ENCODE measurements around the gene PIEZO2. TPM values are rescaled to one million over a fixed set of nuclear protein-coding genes. Genes with fewer than 3 reads are reported as not detected.

The PIEZO2 gene
- total RNA-seq, 1 experiment from 2014 or later: 0.11 TPM

GRCh38 chr18:11040359-11040758 lies 109.0 kb downstream of the PIEZO2 start:
- no peaks in the 10 kb centered on the region for H3K36me3 ChIP-seq (ENCODE audit: control insufficient read depth, insufficient read depth, low read length)
- ChIA-PET POLR2A (no interaction called here), CTCF (interaction anchor here (0.9 to 1.6 kb wide), 2 partner anchors 74 to 114 kb away, joined by 5 to 10 read pairs; no protein-coding TSS in a partner anchor)
- no peaks in the 10 kb centered on the region for H3K9me3 Mint-ChIP-seq (ENCODE audit: unreplicated experiment)
- H3K4me3 ChIP-seq (ENCODE audit: low read depth, low read length): no peak overlapping the region
- intact Hi-C loops (cut with micrococcal nuclease; ENCODE audit: unreplicated experiment): loop anchor here (1.0 to 5.0 kb wide), 2 partner anchors 189 to 253 kb away; no protein-coding TSS in a partner anchor
- no peaks in the 10 kb centered on the region for H3K9me3 ChIP-seq
- no peak overlapping the region for H3K4me3 Mint-ChIP-seq (ENCODE audit: unreplicated experiment)
- no peaks in the 10 kb centered on the region for H3K27me3 ChIP-seq (replicated peaks; ENCODE audit: control insufficient read depth, insufficient read depth, low read length)
- no peaks in the 10 kb centered on the region for H3K27me3 Mint-ChIP-seq (ENCODE audit: insufficient read depth, unreplicated experiment)
- BruUV-seq (replicated peaks): no TSS peak
- no peak overlapping the region for H3K27ac Mint-ChIP-seq (ENCODE audit: unreplicated experiment)
- no peaks in the 10 kb centered on the region for H3K36me3 Mint-ChIP-seq (ENCODE audit: insufficient read depth, unreplicated experiment)
- H3K4me1 ChIP-seq: no peaks in the 10 kb centered on the region
- no peaks in the 10 kb centered on the region for H3K4me1 Mint-ChIP-seq (ENCODE audit: low read depth, unreplicated experiment)
- DNase-seq: no peak
- TF ChIP-seq, protein P1, sequence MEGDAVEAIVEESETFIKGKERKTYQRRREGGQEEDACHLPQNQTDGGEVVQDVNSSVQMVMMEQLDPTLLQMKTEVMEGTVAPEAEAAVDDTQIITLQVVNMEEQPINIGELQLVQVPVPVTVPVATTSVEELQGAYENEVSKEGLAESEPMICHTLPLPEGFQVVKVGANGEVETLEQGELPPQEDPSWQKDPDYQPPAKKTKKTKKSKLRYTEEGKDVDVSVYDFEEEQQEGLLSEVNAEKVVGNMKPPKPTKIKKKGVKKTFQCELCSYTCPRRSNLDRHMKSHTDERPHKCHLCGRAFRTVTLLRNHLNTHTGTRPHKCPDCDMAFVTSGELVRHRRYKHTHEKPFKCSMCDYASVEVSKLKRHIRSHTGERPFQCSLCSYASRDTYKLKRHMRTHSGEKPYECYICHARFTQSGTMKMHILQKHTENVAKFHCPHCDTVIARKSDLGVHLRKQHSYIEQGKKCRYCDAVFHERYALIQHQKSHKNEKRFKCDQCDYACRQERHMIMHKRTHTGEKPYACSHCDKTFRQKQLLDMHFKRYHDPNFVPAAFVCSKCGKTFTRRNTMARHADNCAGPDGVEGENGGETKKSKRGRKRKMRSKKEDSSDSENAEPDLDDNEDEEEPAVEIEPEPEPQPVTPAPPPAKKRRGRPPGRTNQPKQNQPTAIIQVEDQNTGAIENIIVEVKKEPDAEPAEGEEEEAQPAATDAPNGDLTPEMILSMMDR (IDR thresholded peaks at IDR 0.05; ENCODE audit: insufficient read depth in 1 of 2, low read depth in 1 of 2, low read length in 1 of 2, severe bottlenecking in 1 of 2, unreplicated experiment in 1 of 2): no peak

DNA sequence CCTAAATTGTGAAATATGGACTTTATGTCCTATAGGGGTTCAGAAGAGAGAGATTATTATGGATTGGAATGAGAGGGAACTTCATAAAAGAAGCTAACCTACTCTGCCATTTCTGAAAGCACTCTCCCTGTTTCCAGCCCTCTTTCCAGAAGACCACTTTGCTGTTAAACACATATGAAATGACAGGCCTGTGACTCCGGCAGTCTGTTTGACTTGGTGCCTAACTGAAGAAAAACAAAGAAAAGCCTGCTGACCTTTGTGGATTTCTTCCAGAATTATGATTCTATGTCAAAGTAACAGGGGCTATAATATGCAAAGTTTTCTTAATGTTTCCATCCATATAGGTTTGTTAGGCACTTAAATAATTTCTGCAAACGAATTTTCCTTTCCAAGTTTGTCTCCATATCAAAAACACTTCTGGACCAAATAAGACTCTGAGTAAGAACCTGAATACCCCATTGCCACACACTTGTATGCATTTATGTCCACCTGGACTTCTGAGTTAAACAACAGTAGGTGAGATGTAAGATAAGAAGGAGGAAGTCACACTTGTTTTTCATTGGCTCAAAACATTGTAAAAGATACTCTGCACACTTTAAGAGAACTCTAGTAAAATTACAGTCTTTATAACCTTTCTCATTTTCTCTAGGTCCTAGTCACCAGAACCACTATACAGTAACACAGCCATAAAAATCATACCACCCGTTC lies 111.7 kb downstream of the PIEZO2 start:
- Mint-ChIP-seq H3K4me3 (ENCODE audit: unreplicated experiment) (no peak overlapping the region), H3K27ac (ENCODE audit: unreplicated experiment) (no peak overlapping the region), H3K27me3 (ENCODE audit: insufficient read depth, unreplicated experiment) (no peaks in the 10 kb centered on the region), H3K36me3 (ENCODE audit: insufficient read depth, unreplicated experiment) (no peaks in the 10 kb centered on the region), H3K9me3 (ENCODE audit: unreplicated experiment) (no peaks in the 10 kb centered on the region), H3K4me1 (ENCODE audit: low read depth, unreplicated experiment) (no peaks in the 10 kb centered on the region)
- intact Hi-C loops (cut with micrococcal nuclease; ENCODE audit: unreplicated experiment): no loop called here
- no peak for DNase-seq
- no peaks in the 10 kb centered on the region for H3K36me3 ChIP-seq (ENCODE audit: control insufficient read depth, insufficient read depth, low read length)
- H3K27me3 ChIP-seq (replicated peaks; ENCODE audit: control insufficient read depth, insufficient read depth, low read length): no peaks in the 10 kb centered on the region; the same call in 1 of the 2 replicates
- H3K4me3 ChIP-seq (ENCODE audit: low read depth, low read length): no peak overlapping the region
- ChIA-PET POLR2A (no interaction called here), CTCF (no interaction called here)
- TF ChIP-seq, protein P1 (IDR thresholded peaks at IDR 0.05; ENCODE audit: insufficient read depth in 1 of 2, low read depth in 1 of 2, low read length in 1 of 2, severe bottlenecking in 1 of 2, unreplicated experiment in 1 of 2): no peak
- H3K9me3 ChIP-seq: no peaks in the 10 kb centered on the region
- BruUV-seq (replicated peaks): no TSS peak
- no peaks in the 10 kb centered on the region for H3K4me1 ChIP-seq

DNA sequence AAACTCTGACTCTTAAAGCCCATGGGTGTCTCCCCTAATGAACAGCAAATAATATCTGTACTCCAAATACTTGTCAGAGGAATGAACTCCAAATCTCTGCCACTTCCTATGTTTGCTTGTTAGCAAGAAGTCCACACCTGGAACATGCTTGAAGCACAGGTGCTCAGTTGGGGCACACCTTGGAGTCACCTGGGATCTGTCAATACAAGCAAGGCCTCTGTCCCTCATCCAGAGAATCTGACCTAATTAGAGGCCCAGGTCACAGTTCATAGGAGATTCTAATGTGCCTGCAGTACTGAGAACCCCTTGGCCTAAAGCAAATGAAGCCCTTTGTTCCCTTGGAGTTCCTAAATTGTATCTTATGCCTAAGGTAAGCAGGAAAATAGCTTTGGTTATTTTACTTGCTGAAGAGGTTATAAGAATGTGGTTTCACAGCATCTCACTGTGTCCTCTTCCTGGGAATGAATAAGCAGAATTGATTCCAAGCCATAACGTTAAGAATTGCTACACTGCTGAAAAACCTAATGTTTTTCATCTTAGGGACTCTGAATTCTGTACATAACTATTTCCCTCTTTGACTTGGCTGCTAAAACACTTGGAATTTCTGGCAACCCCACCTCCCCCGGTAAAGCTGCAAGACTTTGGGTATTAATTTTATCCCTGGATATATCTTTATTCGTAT lies 113.4 kb downstream of the PIEZO2 start:
- ChIA-PET CTCF (no interaction called here), POLR2A (no interaction called here)
- no peaks in the 10 kb centered on the region for H3K4me1 ChIP-seq
- Mint-ChIP-seq H3K9me3 (ENCODE audit: unreplicated experiment) (no peaks in the 10 kb centered on the region), H3K36me3 (ENCODE audit: insufficient read depth, unreplicated experiment) (no peaks in the 10 kb centered on the region), H3K4me3 (ENCODE audit: unreplicated experiment) (no peak overlapping the region), H3K27ac (ENCODE audit: unreplicated experiment) (no peak overlapping the region), H3K4me1 (ENCODE audit: low read depth, unreplicated experiment) (no peaks in the 10 kb centered on the region), H3K27me3 (ENCODE audit: insufficient read depth, unreplicated experiment) (no peaks in the 10 kb centered on the region)
- H3K27me3 ChIP-seq (replicated peaks; ENCODE audit: control insufficient read depth, insufficient read depth, low read length): no peaks in the 10 kb centered on the region; the same call in 1 of the 2 replicates
- TF ChIP-seq, protein P1 (IDR thresholded peaks at IDR 0.05; ENCODE audit: insufficient read depth in 1 of 2, low read depth in 1 of 2, low read length in 1 of 2, severe bottlenecking in 1 of 2, unreplicated experiment in 1 of 2): no peak
- BruUV-seq (replicated peaks): no TSS peak
- DNase-seq: no peak
- intact Hi-C loops (cut with micrococcal nuclease; ENCODE audit: unreplicated experiment): no loop called here
- H3K4me3 ChIP-seq (ENCODE audit: low read depth, low read length): no peak overlapping the region
- no peaks in the 10 kb centered on the region for H3K9me3 ChIP-seq
- no peaks in the 10 kb centered on the region for H3K36me3 ChIP-seq (ENCODE audit: control insufficient read depth, insufficient read depth, low read length)
